HG03095 (cell line): ENCODE measurements around the gene HNRNPF.
A peak's percentile ranks its signal among the peaks of the same experiment; 100 is the strongest.
"Not testable (repeated sequence)": the region's sequence is repeated elsewhere in the genome, so short reads cannot be mapped to it uniquely, and the experiment has no call there.

Experiments
- ATAC-seq: cut with Tn5 transposase; IDR thresholded peaks from one replicate; pipeline ENCODE4 v1.9.1; 2021; ENCODE audit warnings: moderate library complexity; ENCODE audit not compliant: unreplicated experiment

Gene HNRNPF

DNA sequence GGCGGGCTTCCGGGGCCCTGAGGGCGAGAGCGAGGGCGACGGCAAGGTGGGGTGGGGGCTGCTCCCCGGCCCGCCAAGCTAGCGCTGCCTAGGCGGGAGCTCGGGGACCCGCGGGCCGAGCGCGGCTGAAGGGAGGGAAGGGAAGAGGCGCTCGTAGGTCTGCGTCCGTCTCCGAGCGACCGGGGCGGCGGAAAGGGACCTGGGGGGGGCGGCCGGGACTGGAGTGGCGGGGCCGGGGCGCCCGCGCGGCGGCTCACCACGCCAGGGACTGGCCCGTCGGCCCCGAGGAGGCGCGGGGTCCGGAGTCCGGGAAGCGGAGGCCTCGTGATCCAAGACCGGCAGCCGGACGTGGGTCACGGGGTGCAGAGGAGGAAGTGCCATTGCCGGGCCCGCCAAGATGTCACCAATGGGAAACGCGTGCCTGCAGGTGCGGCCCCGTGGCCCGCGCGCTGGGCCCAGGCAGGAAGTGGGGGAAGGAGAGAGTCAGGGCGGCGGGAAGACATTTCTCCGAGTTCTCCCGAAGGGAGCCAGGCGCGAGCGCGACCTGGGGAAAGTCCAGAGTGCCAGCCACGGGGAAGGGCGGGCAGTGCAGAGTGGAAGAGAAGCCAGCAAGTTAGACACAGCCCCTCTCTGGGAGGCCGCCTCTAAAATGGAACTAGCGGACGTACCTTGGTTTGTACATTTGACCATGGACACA lies 11.9 kb downstream of the HNRNPF start:
- ATAC-seq, result peak; percentile 84

DNA sequence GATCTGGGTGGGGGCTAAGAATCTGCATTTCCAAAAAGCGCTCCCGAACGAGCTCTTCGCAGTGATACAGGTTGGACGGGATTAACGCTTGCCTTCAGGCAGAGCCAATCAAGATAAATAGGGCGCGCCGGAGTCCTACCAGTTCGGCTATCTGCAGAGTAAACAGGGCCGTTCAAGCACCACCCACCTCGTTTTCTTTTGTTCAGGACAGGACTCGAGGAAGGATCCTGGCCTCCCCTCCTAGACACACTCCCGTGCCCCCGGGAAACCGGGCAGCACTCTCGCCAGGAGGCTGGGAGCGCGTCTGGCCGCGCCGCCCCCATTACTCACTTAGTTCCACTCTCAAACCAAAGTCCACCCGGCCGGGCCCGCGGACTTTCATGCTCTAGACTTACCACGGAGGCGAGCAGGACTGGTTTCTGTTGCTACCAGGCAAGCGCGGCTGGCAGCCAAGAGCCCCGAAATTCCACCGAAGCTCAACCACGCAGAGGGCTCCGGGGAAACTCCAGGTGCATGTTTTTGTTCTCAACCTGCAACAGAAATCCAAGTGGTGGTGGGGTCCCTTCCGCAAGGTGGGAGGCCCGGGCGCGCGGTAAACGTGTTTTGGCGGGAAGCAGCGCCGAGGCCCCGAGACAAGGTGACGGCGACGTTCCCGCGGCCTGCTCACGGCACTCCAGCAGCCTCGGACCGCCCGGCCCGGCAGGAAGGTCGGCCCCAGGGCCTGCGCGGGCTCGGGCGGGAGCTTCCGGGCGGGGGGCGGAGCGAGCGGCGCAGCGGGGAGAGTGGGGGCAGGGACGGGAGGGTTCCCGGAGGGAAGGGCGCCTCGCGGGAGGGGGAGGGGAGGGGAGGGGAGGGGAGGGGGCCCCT lies 12.7 kb downstream of the HNRNPF start:
- ATAC-seq, result peak; percentile 48

DNA sequence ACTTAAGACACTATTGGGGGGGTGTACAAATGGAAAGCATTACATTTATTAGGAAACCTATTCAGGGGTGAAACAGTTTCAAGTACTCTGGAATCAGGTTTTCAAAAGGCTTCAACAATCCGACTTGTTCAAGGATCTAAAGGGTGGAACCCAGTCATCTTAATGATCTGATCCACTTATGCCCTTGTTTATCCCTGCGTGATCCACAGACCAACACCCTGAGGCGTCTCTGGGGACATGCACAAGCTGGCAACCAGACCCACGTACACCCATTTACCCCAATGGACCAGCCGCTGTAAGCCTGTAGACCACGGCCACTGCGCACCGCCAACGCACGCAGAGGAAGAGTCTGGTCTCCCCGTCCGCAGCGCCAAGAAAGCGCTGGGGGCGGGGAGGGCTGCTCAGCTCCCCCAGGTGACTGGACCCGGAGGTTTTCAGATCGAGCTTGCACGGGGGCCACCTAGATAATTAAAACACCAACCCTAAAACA lies 13.4 kb downstream of the HNRNPF start:
- ATAC-seq, result no peak

DNA sequence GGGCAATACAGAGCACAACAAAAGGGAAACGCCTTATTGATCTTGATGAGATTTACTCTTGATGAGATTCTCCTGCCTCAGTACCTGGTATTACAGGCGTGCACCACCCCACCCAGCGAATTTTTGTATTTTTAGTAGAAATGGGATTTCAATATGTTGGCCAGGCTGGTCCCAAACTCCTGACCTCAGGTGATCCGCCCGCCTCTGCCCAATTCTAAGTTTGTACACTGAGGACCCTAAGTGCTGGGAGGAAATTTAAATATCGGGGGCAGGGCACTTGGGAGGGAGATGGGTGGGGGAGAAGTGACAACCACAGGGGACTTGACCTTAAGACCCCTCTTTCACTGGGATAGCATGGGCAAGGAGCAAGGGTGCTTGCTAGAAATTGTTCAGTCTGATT lies 14.1 kb downstream of the HNRNPF start:
- no peak for ATAC-seq

DNA sequence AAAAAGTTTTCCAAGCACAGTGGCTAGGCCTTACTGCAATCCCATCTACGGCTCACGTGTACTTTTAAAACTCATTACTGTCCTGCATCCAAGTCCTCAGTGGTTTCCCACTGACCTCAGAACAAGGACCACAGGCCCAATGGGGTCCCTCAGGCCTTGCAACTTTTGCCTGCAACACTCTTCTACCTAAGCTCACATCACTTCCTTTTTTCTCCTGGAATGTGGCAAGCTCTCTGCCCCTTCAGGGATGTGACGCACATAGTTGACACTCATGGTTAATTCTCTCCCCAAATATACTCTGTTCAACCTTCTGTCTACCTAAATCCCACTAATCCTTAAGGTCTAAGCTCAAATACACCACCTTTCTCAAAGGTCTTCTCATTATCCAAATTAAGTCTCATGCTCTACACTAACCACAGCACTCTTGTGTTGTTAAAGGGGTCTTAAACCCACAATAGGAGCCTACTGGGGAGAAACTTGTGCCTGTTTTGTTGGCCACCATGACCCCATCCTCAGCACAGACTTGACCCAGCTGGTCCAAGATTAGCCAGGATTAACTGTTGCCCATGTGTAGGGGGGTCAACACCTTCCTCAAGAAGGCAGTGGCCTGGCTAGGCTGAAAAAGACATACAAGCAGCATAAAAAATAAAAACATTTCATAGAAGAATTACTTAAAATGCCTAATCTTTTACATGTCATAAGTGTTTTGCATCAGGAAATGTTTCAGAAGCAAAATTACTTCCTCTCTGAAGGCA lies 15.2 kb downstream of the HNRNPF start:
- no peak for ATAC-seq

DNA sequence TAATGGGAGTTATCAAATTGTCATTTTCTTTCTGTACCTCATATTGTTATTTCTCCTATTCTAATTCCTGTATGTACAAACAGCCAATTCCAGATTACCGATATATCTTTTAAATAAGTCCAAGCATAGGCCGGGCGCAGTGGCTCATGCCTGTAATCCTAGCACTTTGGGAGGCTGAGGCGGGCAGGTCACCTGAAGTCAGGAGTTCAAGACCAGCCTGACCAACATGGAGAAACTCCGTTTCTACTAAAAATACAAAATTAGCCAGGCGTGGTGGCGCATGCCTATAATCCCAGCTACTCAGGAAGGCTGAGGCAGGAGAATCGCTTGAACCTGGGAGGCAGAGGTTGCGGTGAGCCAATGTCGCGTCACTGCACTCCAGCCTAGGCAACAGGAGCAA lies 15.8 kb downstream of the HNRNPF start:
- not testable (repeated sequence) for ATAC-seq

DNA sequence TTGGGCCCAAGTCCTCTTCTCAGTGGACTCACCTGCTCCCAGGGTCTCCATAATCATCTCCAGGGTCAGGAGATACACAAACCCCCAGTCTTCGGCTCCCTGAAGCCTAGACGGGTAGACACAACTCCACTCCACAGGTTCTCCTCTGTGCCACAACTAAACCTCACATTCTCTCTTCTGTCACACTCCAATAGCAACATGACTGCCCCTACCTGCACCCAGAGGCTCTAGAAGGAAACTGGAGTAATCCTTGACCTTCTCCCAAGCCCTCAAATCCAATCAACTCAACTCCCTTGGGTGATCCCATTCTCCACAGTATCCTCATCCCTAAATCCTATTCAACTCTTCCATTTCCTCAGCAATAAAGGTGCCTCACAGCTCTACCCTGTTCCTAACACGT lies 16.2 kb downstream of the HNRNPF start:
- ATAC-seq, result no peak

DNA sequence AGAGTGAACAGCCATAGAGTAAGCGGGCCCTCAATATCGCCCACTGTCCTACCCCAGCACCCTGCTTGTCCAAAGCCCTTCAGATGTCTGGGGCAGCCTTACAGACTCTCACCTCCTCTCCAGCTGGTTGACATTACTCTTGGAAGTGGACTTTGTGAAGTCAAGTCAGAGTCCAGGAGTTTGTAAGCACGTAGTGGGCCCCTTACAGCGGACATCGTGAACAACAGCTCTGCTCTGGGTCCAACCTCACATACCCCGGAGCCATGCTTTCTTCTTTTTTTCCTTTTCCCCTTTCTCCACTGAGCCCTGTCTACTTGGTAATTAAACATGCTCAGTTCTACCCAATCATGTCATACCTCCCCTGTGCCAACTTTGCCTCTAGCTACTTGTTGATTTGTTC lies 17.5 kb downstream of the HNRNPF start:
- ATAC-seq, result no peak

DNA sequence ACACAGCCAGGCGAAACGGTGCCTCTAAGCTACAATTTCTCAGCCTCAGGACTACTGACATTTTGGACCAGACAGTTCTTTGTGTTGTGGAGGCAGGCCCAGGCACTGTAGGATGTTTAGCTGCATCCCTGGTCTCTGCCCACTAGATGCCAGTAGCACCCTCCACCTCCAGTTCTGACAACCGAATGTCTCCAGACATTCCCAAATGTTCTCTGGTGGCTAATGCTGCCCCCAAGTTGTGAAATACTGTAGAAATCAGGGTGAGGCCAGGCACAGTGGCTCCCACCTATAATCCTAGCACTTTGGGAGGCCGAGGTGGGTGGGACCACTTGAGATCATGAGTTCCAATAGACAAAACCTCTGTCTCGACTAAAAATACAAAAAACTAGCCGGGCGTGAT lies 18.2 kb downstream of the HNRNPF start:
- ATAC-seq, result no peak

DNA sequence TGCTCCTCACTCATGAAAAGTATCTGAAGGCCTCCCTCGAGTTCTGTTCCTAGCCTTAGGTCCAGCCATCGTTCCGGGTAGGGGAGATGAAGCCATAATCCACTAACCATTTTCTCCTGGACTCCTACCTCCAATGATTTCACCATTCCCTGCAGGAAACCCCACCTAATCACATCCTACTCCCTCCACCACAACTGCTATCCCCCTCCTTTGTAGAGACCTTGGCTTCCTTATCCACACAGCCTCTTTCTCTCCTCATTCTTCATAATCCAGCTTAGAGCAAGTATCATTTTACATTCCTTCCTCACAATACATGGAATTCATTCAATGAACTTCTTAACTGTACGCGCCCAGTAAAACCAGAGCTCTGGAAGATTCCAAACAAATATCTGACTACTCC lies 18.7 kb downstream of the HNRNPF start:
- no peak for ATAC-seq

DNA sequence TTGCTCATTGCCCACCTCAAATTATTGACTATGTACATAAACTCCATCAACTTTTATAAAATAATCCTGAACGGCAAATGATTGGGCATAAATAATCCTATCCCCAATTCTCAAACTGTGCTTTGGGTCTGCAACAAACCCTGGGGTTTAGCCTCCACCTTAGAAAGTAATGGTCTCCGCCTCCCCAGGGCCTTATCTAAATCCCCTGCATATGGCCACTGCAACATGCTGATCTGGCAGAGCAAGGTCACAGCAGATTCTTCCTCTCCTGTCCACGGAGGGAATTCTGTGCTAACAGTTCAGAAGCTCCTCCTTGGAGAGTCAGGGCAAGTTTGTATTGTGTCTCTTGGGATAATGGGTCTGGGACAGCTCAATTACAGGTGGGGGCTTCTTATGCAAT lies 19.1 kb downstream of the HNRNPF start:
- ATAC-seq, result no peak

DNA sequence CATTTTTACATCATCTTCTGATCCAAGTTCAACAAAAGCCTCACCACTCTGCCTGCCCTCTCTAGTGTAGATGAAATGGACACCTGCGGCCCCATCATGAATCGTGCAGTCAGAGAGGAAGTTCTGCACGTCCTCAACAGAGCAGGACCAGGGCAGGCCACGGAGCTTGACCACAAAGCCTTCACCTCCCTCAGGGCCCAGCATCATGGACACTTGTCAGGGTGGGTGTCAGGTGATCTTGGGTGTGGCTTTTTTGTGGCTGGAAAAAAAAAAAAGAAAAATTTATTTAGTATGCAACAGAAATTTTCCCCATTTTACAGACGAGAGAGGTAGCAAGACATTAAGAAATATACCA lies 21.3 kb downstream of the HNRNPF start:
- no peak for ATAC-seq

DNA sequence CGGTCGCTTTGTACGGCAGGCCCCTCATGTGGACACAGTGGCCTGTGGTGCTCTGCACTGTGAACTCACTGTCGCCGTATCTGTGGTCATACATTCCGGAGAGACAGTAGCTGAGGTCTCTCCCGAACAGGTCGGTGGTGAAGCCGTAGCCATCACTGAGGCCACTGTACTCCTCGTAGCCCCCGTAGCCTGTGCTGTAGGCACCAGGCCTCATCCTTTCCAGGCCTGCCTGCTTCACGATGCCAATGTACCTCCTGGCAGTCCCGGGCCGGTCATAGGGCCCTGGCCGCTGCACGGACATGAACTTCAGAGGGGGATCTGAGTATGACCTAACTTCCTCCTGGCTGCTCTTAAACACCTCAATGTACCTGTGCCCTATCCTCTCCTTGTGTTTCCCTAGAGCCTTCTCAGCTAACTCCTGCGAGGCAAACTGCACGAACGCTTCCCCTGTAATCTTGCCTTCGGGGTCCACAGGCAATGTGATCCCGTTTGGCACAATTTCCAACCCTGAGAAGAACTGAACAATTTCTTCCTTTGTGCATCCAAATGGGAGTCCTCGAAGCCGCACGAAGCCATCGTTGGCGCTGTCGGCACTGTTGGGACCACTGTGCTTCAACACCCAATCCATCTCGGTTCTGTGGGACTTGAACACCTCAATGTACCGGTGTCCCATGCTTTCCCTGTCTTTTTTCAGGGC lies 21.9 kb downstream of the HNRNPF start:
- no peak for ATAC-seq

DNA sequence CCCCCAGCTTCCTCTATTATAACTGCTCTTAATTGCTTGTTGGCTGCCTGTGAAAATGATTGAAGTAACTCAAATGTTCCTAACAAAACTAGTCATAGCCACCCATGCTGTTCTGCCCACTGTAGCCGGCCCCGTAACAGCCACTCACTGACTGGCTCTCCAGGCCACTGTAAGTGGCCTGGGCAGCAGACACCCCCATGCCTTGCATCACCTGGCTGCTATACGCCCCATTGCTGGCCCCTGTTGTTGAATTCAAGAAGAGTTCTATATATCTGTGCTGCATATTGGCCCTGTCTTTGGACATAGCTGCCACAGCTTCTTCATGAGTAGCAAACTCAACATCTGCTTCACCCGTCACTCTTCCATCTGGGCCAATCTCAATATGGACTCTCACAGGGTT lies 22.4 kb downstream of the HNRNPF start:
- ATAC-seq, result no peak

DNA sequence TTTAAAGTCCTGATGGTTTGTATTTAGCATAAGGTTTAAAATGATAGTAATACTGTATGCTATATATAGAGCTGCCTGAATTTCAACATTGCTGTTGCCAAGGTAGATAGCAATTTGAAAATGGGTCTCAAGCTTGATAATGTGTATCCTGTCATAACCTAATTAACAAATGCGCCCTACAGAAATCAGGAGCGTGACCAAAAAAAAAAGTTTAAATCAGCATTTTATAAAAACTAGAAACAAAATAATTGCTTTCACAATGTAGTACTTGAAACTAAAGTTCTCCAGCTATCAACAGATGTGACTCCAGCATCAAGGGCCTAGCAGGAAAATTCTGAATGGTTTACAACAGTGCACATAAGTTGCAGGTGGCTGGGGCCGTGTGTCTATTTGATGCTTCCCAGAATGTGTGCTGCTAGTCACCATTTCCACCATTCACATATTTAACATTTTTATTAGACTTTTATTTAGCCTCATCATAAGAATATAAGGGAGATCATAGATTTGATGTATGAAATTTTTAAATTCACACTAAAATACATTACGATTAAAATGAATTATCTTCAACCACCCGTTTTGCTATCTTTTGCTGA lies 23.5 kb downstream of the HNRNPF start:
- no peak for ATAC-seq

DNA sequence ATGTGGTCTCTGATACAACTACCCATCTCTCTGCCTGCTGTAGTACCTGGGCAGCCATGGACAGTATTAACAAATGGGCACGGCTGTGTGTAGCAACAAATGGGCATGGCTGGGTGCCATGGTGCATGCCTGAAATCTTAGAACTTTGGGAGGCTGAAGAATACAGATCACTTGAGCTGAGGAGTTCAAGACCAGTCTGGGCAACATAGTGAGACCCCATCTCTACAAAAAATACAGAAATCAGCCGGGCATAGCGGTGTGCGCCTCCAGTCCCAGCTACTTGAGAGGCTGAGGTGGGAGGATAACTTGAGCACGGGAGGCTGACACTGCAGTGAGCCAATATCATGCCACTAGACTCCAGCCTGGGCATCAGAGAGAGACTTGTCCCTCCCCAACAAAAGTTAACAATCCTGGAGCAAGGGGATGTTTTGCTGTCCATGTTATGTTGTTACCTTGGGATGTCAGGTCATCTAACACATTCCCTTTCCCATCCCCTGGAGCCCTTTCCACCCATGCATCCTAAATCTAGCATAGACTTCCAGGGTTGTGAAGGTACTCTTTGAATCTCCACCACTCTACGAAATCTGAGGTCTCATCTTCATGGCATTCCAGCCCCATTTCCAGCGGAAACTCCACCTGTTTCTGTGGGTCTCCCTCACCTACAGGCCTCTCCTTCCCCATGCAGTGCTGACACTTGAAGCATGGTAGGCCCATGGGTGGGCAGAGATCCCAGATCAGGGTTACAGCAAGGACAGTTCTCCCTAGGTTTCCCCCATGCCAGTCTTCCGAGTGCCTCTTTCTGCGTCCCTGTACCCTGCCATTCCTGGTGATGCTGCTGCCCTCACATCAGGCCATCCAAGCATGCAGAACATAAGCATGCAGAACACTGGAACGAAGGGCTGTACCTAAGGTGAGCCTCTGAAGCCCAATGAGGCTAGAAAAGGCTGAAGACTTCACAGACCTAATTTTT lies 24.4 kb downstream of the HNRNPF start:
- no peak for ATAC-seq

DNA sequence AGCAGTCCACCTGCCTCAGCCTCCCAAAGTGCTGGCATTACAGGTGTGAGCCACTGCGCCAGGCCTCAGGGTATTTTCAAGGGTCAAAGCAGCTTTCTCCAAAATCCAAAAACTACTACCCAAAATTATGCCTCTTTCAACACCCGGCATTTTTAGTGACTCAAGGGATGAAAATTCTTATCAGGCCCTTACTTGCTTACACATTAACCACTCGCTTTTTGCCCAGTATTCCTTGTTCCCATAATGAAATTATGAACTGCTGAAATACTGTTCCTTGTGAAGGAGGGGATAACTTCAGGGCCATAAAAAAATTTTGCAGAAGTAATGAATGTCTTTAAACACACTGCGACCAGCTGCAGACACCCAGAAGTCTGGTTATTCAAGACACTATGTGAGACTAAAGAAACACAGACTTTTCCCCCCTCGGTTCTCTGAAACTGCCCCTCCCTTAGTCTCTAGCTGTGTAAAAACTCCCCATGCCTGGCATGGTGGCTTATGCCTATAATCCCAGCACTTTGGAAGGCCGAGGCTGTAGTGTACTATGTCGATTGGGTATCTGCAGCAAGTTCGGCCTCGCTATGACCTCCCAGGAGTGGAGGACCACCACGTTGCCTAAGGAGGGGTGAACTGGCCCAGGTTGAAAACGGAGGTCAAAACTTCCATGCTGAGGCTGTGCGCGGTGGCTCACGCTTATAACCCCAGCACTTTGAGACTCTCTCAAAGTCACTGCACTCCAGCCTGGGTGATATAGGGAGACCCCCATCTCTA lies 25.6 kb downstream of the HNRNPF start:
- ATAC-seq, result no peak

DNA sequence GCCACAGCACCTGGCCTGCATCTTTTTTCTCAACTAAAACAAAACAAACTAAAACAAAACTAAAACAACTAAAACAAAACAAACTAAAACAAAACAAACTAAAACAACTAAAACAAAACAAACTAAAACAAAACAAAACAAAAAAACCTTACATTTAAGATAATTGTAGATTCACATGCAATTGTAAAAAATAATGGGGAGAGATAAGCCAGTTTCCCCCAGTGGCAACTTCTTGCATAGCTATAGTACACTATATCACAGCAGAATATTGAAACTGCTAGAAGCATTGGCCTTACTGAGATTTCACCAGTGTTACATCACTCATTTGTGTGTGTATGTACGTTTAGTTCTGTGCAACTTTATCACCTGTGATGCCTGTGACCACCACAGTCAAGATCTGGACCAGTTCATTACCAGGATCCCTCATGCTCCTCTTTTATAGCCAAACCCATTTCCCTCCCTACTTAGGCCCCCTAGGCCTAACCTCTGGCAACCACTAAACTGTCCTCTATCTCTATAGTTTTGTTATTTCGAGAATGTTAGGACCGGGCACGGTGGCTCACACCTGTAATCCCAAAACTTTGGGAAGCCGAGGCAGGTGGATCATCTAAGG lies 28.3 kb downstream of the HNRNPF start:
- ATAC-seq, result no peak
